ENCODE measurements around the gene SLC25A39. TPM values are rescaled to one million over a fixed set of nuclear protein-coding genes. Genes with fewer than 3 reads are reported as not detected.
"Not testable (repeated sequence)": the region's sequence is repeated elsewhere in the genome, so short reads cannot be mapped to it uniquely, and the experiment has no call there.

The SLC25A39 gene
- polyA plus RNA-seq, 1 of the 3 experiments (the other 2 are of a cell fraction): 131 TPM

GRCh38 chr17:44344939-44345453 lies 20.4 kb upstream of the SLC25A39 start, which contains the start of gene GRN (continued):
- TF ChIP-seq RFX5 (IDR thresholded peaks at IDR 0.05; ENCODE audit: low read length) (peak; percentile 77), USF1 (IDR thresholded peaks at IDR 0.05; ENCODE audit: borderline replicate concordance, low read depth) (peak; percentile 99), REST (IDR thresholded peaks at IDR 0.05; ENCODE audit: low read depth, low read length) (no peak), RXRA (IDR thresholded peaks at IDR 0.05; ENCODE audit: borderline replicate concordance, low read depth) (no peak), FOSL2 (IDR thresholded peaks at IDR 0.05; ENCODE audit: borderline replicate concordance, low read depth) (no peak), SMC3 (IDR thresholded peaks at IDR 0.05; ENCODE audit: low read depth, low read length) (no peak)

GRCh38 chr17:44343510-44344209 lies 19.0 kb upstream of the SLC25A39 start:
- Histone ChIP-seq H4K20me1 (ENCODE audit: insufficient read depth) (peaks cover 3% of the 10 kb centered on the region; the same call in 1 of the 2 replicates), H2AFZ (ENCODE audit: low read depth) (0 out of 2 replicates have a peak overlapping the region, but pooled peaks have one; percentile 99), H3K36me3 (replicated peaks in 1 of 2; ENCODE audit: control insufficient read depth in 1 of 2, insufficient read depth in 2 of 2, low read length in 1 of 2) (no peaks in the 10 kb centered on the region), H3K9me3 (no peaks in the 10 kb centered on the region), H3K79me2 (ENCODE audit: insufficient read depth) (peaks cover 21% of the 10 kb centered on the region), H3K4me1 (ENCODE audit: control insufficient read depth in 1 of 2, insufficient read depth in 2 of 2, low read depth in 1 of 2, low read length in 1 of 2) (peaks cover 0 to 13% of the 10 kb centered on the region in 2 experiments; a peak in 1 of 4 replicates), H3K27ac (ENCODE audit: low read depth in 2 of 2, low read length in 1 of 2) (no peak overlapping the region), H3K9me2 (no peaks in the 10 kb centered on the region), H3F3A (replicated peaks; ENCODE audit: insufficient read depth) (no peaks in the 10 kb centered on the region), H3K27me3 (ENCODE audit: insufficient read depth) (no peaks in the 10 kb centered on the region), H3K9ac (no peak overlapping the region), H3K4me2 (no peak overlapping the region), H3K4me3 (ENCODE audit: low read depth in 2 of 2, low read length in 1 of 2) (no peak overlapping the region)
- TF ChIP-seq RXRA (IDR thresholded peaks at IDR 0.05; ENCODE audit: borderline replicate concordance, low read depth) (no peak), JUND (IDR thresholded peaks at IDR 0.05) (no peak), FOSL2 (IDR thresholded peaks at IDR 0.05; ENCODE audit: borderline replicate concordance, low read depth) (no peak), TEAD4 (IDR thresholded peaks at IDR 0.05; ENCODE audit: borderline replicate concordance, insufficient read depth) (no peak)
- ChIA-PET POLR2A (no interaction called here), CTCF (interaction anchor here (0.6 to 3.6 kb wide), 5 partner anchors 12 to 139 kb away, joined by 3 to 53 read pairs (median 15); partner anchors contain the start of gene FAM171A2)
- no peak for DNase-seq
- 80% methylated on average over 11 of the region's 11 CpGs for WGBS (ENCODE audit: low lambda C conversion rate)

- CTCF ChIA-PET: interaction anchor here (1.9 to 2.0 kb wide), 2 partner anchors 9 to 10 kb away, joined by 5 to 12 read pairs; no protein-coding TSS in a partner anchor
- H3K9me3 ChIP-seq; DNase-seq; H3K4me1 ChIP-seq (ENCODE audit: control insufficient read depth in 1 of 2, insufficient read depth in 2 of 2, low read depth in 1 of 2, low read length in 1 of 2); H3K27ac ChIP-seq (ENCODE audit: low read depth in 2 of 2, low read length in 1 of 2); H3K9ac ChIP-seq; H2AFZ ChIP-seq (ENCODE audit: low read depth); POLR2A ChIA-PET; H3K27me3 ChIP-seq (ENCODE audit: insufficient read depth); H4K20me1 ChIP-seq (ENCODE audit: insufficient read depth); H3F3A ChIP-seq (replicated peaks; ENCODE audit: insufficient read depth); H3K79me2 ChIP-seq (ENCODE audit: insufficient read depth); H3K36me3 ChIP-seq (replicated peaks in 1 of 2; ENCODE audit: control insufficient read depth in 1 of 2, insufficient read depth in 2 of 2, low read length in 1 of 2); H3K4me3 ChIP-seq (ENCODE audit: low read depth in 2 of 2, low read length in 1 of 2); H3K4me2 ChIP-seq; H3K9me2 ChIP-seq: not testable (repeated sequence)
- WGBS (ENCODE audit: low lambda C conversion rate): 61% methylated on average over 5 of the region's 5 CpGs
Measured at GRCh38 chr17:44340553-44340952, 15.9 kb upstream of the SLC25A39 start.

Measured in SK-N-SH (cell line).